Activated naive CD8-positive, alpha-beta T cell (primary cell): ENCODE results near the gene CUTA.

Source experiments
- H3K27ac Mint-ChIP-seq: one replicate; pipeline ENCODE4 v1.8.0; 2021; ENCODE audit warnings: mixed read lengths
- H3K27me3 Mint-ChIP-seq: one replicate; pipeline ENCODE4 v1.8.0; 2021; ENCODE audit warnings: mixed read lengths
- H3K36me3 Mint-ChIP-seq: one replicate; pipeline ENCODE4 v1.8.0; 2021; ENCODE audit warnings: mixed read lengths
- H3K4me1 Mint-ChIP-seq: one replicate; pipeline ENCODE4 v1.8.0; 2021; ENCODE audit warnings: low read depth, mixed read lengths
- H3K4me3 Mint-ChIP-seq: one replicate; pipeline ENCODE4 v1.8.0; 2021; ENCODE audit warnings: mild to moderate bottlenecking, mixed read lengths
- H3K9me3 Mint-ChIP-seq: one replicate; pipeline ENCODE4 v1.8.0; 2021; ENCODE audit warnings: low read depth, mixed read lengths

The CUTA gene

DNA sequence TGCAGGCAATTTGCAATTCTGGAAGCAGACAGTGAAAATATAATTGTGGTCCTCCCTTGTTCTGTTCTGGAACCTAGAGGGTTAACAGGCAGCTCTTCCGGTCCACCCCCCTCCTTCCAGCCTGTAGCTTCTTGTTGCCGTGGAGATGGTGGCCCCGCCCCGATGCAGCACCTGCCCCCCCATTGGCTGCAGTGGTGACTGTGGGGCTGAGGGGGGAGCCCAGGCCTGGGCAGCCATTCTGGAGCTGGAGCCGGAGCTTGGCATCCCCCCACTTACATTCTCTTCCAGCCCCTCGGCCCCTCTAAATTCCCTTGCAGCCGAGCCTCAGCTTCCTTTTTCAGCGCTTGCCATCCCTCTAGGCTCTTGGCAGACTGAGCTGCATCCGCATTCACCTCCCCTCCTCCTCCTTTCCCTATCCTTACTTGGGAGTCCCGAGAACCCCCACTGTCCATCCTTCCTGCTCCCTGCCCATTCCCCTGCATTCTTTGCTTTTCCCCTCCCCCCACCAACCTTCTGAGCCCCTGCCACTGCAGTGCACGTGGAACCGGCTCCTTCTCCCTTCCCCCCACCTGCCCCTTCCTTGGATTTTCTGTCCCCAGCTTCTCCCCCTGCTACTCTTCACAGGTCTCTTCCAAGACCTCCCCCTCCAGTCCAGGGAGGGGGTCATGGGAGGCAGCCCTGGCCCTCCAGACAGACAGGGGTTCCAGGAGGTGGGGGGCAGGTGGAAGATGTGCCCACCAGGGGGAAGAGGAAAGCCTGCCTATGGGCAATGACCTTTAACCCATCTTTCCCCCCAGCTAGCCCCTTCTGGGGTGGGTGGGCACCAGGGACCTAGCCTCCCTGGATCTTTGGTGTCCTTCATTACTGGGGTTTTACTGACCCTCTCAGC lies 13.3 kb upstream of the CUTA start:
- H3K27ac Mint-ChIP-seq = peak overlapping the region; percentile 98

GRCh38 chr6:33430334-33430733 lies 12.4 kb upstream of the CUTA start:
- Mint-ChIP-seq H3K36me3 (peaks cover 3% of the 10 kb centered on the region), H3K4me1 (peaks cover 66% of the 10 kb centered on the region), H3K9me3 (no peaks in the 10 kb centered on the region), H3K27ac (peak overlapping the region; percentile 98), H3K27me3 (no peaks in the 10 kb centered on the region), H3K4me3 (peak overlapping the region; percentile 95)

More for the DNA sequence above, 13.3 kb upstream of the CUTA start:
- peaks cover 63% of the 10 kb centered on the region for H3K4me1 Mint-ChIP-seq
- H3K27me3 Mint-ChIP-seq = no peaks in the 10 kb centered on the region
- peak overlapping the region; percentile 95 for H3K4me3 Mint-ChIP-seq
- H3K9me3 Mint-ChIP-seq = no peaks in the 10 kb centered on the region
- H3K36me3 Mint-ChIP-seq = peaks cover 6% of the 10 kb centered on the region

DNA sequence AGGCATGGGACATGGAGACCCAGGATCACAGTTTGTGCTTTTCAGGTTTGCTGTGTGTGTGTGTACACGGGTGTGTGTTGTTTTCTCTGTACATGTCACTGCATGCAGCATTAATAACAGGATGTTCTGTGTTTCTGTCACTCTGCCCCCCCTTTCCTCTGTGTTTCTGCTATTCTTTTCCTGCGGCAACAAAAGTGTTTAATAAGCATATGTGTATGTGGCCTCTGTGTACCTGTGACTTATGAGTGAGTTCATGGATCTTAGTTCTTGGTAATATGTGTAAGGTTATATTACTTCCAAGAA lies 11.8 kb upstream of the CUTA start:
- H3K4me1 Mint-ChIP-seq = peaks cover 72% of the 10 kb centered on the region
- H3K36me3 Mint-ChIP-seq = peaks cover 3% of the 10 kb centered on the region
- H3K27ac Mint-ChIP-seq = peak overlapping the region; percentile 98
- H3K4me3 Mint-ChIP-seq = peak overlapping the region; percentile 95
- H3K9me3 Mint-ChIP-seq = no peaks in the 10 kb centered on the region
- H3K27me3 Mint-ChIP-seq = no peaks in the 10 kb centered on the region

- Mint-ChIP-seq H3K27me3 (no peaks in the 10 kb centered on the region), H3K4me3 (peak overlapping the region; percentile 95), H3K9me3 (no peaks in the 10 kb centered on the region)
Measured at GRCh38 chr6:33428966-33429749, 11.3 kb upstream of the CUTA start.

DNA sequence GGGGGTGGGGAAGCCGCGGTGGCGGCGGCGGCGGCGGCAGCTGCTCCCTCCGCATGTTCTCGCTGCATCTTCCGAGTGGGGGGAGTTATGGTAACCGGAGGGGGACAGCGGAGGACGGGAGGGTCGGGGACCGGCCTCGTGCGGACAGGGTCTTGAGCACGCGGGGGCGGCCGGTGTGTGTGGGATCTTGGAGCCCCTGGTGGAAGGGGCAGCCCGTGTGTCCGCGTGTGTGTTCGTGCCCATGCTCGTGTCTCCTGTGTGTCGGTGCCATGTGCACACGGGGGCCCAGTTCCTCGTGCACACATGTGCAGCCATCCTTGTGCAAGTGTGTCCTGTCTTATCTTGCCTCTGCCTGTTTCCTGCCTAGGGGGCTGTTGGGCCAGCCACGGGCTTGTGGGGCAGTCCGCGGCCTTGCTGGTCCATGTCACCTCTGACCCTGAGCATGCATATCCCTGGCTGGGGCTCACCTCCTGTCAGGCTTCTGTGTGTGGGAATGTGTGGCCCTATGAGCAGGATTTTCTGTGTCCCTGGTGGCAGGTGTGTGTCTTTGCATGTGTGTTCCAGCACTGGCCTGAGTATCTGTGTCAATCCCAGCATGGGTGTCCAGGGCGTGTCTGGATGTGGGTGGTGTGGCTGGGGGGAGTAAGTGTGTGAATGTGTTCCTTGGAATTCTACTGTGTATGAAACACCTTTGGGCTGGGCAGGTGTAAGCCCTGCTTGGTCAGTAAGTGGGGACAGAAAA lies 10.5 kb upstream of the CUTA start:
- Mint-ChIP-seq H3K9me3 (no peaks in the 10 kb centered on the region), H3K36me3 (peaks cover 3% of the 10 kb centered on the region), H3K27me3 (no peaks in the 10 kb centered on the region), H3K4me1 (peaks cover 79% of the 10 kb centered on the region), H3K27ac (peak overlapping the region; percentile 98), H3K4me3 (peak overlapping the region; percentile 95)

More at GRCh38 chr6:33428966-33429749, 11.3 kb upstream of the CUTA start:
- peaks cover 3% of the 10 kb centered on the region for H3K36me3 Mint-ChIP-seq
- H3K4me1 Mint-ChIP-seq = peaks cover 77% of the 10 kb centered on the region
- peak overlapping the region; percentile 98 for H3K27ac Mint-ChIP-seq

GRCh38 chr6:33427585-33428223 lies 9.8 kb upstream of the CUTA start:
- Mint-ChIP-seq H3K9me3 (no peaks in the 10 kb centered on the region), H3K36me3 (no peaks in the 10 kb centered on the region), H3K4me3 (peak overlapping the region; percentile 95), H3K4me1 (peaks cover 80% of the 10 kb centered on the region), H3K27ac (peak overlapping the region; percentile 94), H3K27me3 (no peaks in the 10 kb centered on the region)

- peak overlapping the region; percentile 94 for H3K27ac Mint-ChIP-seq
- peak overlapping the region; percentile 89 for H3K4me3 Mint-ChIP-seq
- H3K27me3 Mint-ChIP-seq = no peaks in the 10 kb centered on the region
- H3K9me3 Mint-ChIP-seq = no peaks in the 10 kb centered on the region
- no peaks in the 10 kb centered on the region for H3K36me3 Mint-ChIP-seq
- H3K4me1 Mint-ChIP-seq = peaks cover 71% of the 10 kb centered on the region
Measured at GRCh38 chr6:33426590-33427511, 8.9 kb upstream of the CUTA start.

DNA sequence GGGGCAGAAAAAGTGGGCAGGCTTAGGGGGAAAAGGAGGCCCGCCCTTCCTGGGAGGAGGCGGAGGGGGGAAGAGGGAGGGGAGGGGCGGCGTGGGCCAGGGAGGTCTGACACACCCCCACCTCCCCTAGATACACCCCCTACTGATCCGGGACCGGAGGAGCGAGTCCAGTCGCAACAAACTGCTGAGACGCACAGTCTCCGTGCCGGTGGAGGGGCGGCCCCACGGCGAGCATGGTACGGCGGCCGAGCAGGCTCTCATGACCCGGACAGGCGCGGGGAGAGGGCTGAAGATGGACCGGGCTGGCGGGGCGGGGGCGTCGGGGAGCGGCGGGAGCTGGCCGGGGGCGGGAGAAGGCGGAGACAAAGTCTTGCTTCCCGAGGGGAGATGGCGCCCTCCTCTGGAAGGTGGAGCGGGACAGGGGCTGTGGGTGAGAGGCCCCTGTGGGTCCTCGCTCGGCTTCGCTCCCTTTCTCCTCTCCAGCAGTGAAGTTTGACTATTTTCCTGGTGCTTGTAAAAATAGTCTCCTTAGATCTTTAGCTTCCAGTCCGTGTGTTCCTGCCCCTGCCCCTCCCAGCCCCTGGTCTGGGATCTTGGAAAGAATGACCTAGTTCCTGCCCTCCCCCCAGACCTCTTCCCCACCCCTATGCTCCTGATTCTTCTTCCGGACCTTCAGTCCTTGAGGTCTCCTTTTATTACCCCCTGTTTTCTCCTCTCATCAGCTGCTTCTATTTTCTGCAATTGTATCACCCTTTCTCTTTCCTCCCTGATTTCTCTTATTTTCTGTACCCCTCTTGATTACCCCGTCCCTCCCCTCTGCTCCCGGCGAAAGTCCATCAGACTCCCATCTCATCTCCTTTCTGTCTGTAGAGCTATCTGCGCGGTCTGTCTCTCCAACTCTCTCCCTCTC lies 8.0 kb upstream of the CUTA start:
- no peaks in the 10 kb centered on the region for H3K27me3 Mint-ChIP-seq
- peaks cover 75% of the 10 kb centered on the region for H3K4me1 Mint-ChIP-seq
- peak overlapping the region; percentile 89 for H3K4me3 Mint-ChIP-seq
- peak overlapping the region; percentile 84 for H3K27ac Mint-ChIP-seq
- no peaks in the 10 kb centered on the region for H3K36me3 Mint-ChIP-seq
- no peaks in the 10 kb centered on the region for H3K9me3 Mint-ChIP-seq

DNA sequence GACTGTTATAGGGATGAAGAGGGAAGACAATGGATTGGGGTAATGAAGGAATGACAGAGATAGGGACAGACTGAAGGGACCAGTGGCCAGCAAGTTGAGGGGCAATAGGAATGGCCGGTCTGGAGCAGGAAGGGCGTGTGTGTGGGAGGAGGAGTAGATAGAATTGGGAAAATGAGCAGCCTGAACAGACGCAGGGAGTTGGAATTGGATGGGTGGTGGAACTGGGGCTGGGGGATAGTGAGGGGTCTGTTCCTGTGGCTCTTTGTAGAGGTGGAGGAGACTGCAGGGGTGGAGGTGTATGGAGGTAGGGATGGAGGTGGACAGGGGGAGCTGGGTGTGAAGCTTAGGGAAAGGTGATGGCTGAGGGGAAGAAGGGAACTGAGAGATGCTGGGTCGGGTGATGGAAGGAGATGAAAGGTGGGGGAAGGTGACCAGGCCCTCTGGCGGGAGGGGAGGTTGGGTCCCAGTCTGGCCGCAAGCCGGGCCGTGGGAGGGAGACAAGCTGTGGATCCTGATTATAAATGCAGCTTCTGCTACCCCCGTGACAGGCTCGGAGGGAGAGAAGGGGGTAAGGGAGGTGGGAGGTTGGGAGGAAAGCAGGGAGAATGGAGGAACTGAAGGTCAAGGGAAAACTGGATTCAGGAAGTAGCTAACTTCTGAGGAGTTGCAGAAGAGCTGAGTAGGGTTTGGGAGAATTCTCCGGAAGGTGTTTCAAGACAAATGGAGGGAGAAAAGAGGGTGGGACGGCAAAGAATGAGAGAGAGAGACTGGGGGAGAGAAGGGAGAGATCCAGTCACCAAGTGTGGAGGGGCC lies 7.2 kb upstream of the CUTA start:
- peaks cover 69% of the 10 kb centered on the region for H3K4me1 Mint-ChIP-seq
- H3K27ac Mint-ChIP-seq = peak overlapping the region; percentile 84
- H3K4me3 Mint-ChIP-seq = peak overlapping the region; percentile 89
- H3K9me3 Mint-ChIP-seq = no peaks in the 10 kb centered on the region
- H3K27me3 Mint-ChIP-seq = no peaks in the 10 kb centered on the region
- H3K36me3 Mint-ChIP-seq = no peaks in the 10 kb centered on the region

- peak overlapping the region; percentile 89 for H3K4me3 Mint-ChIP-seq
- no peaks in the 10 kb centered on the region for H3K9me3 Mint-ChIP-seq
- no peaks in the 10 kb centered on the region for H3K27me3 Mint-ChIP-seq
- H3K4me1 Mint-ChIP-seq = peaks cover 68% of the 10 kb centered on the region
- H3K36me3 Mint-ChIP-seq = no peaks in the 10 kb centered on the region
- H3K27ac Mint-ChIP-seq = peak overlapping the region; percentile 84
Measured at GRCh38 chr6:33423777-33424176, 5.9 kb upstream of the CUTA start.

DNA sequence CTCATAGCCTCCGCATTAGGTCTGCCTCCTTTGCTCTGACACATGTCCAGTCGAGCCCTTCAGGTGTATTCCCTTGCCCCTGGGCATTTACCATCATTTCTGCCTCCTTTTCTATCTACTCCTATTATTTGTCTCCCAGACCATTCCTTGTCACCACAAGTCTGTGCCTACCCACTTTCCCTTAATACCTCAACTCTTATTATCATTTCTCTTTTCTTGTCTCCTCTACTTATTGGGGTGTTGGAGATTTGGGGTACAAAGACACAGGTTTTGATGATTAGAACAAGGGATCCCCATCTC lies 3.4 kb upstream of the CUTA start:
- H3K4me3 Mint-ChIP-seq = peak overlapping the region; percentile 44
- peaks cover 73% of the 10 kb centered on the region for H3K4me1 Mint-ChIP-seq

GRCh38 chr6:33420491-33421343 lies 2.8 kb upstream of the CUTA start:
- H3K4me3 Mint-ChIP-seq = peak overlapping the region; percentile 46
- no peak overlapping the region for H3K27ac Mint-ChIP-seq
- H3K27me3 Mint-ChIP-seq = no peaks in the 10 kb centered on the region
- peaks cover 2% of the 10 kb centered on the region for H3K36me3 Mint-ChIP-seq
- H3K9me3 Mint-ChIP-seq = no peaks in the 10 kb centered on the region
- peaks cover 75% of the 10 kb centered on the region for H3K4me1 Mint-ChIP-seq

More for the DNA sequence above, 3.4 kb upstream of the CUTA start:
- peaks cover 2% of the 10 kb centered on the region for H3K36me3 Mint-ChIP-seq
- H3K27me3 Mint-ChIP-seq = no peaks in the 10 kb centered on the region
- no peaks in the 10 kb centered on the region for H3K9me3 Mint-ChIP-seq
- no peak overlapping the region for H3K27ac Mint-ChIP-seq
